ENCODE measurements around the gene CYP27B1. TPM values are rescaled to one million over a fixed set of nuclear protein-coding genes. Genes with fewer than 3 reads are reported as not detected.
A peak's percentile ranks its signal among the peaks of the same experiment; 100 is the strongest.

Gene CYP27B1
- total RNA-seq, 2 donors from 2014 or later, result 0.14 to 0.91 TPM

DNA sequence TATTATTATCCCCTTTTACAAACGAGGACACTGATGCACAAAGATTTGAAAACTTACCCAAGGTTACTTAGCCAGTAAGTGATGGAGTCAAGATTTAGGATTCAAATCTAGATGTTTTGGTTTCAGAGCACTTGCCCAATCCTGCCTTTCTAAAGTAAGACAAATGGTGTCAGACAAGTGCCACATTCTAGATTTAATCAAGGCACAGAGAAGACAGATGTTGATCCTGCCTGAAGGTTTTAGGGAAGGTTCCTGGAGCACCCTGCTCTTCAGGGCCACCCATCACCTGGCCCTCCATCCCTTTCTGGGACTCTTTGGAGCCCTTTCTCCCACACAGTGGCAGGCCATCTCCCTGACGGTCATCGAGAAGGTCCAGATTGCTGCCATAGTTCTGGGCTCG lies 9.1 kb downstream of the CYP27B1 start:
- peaks cover 3% of the 10 kb centered on the region for H3K4me1 ChIP-seq (replicated peaks)
- TF ChIP-seq POLR2AphosphoS5 (IDR thresholded peaks at IDR 0.05) (no peak), CTCF (IDR thresholded peaks at IDR 0.05) (no peak), POLR2A (IDR thresholded peaks at IDR 0.05) (no peak)
- no peak for DNase-seq (ENCODE audit: low spot score)
- no peaks in the 10 kb centered on the region for H3K9me3 ChIP-seq
- H3K27ac ChIP-seq, result no peak overlapping the region
- 93% methylated on average over 4 of the region's 4 CpGs for WGBS
- no peaks in the 10 kb centered on the region for H3K36me3 ChIP-seq
- no peak overlapping the region for H3K4me3 ChIP-seq
- no peaks in the 10 kb centered on the region for H3K27me3 ChIP-seq (replicated peaks; ENCODE audit: insufficient read depth)
- intact Hi-C loops (cut with DNase I), result no loop called here

GRCh38 chr12:57756406-57757341 lies 10.2 kb downstream of the CYP27B1 start:
- WGBS, result 58% methylated on average over 22 of the region's 22 CpGs
- Histone ChIP-seq H3K27me3 (replicated peaks; ENCODE audit: insufficient read depth) (no peaks in the 10 kb centered on the region), H3K36me3 (no peaks in the 10 kb centered on the region), H3K9me3 (no peaks in the 10 kb centered on the region), H3K4me3 (peak overlapping the region in 1 of 2 donors; percentile 80), H3K27ac (peak overlapping the region in 1 of 2 donors; percentile 78), H3K4me1 (replicated peaks) (peaks cover 3% of the 10 kb centered on the region)
- DNase-seq (ENCODE audit: low spot score), result no peak
- intact Hi-C loops (cut with DNase I), result no loop called here
- TF ChIP-seq CTCF (IDR thresholded peaks at IDR 0.05) (peak in 3 of 4 experiments; percentile 11 to 40 (median 30)), POLR2AphosphoS5 (IDR thresholded peaks at IDR 0.05) (no peak)

- Histone ChIP-seq H3K27me3 (replicated peaks; ENCODE audit: insufficient read depth) (no peaks in the 10 kb centered on the region), H3K4me1 (replicated peaks) (peaks cover 3% of the 10 kb centered on the region), H3K36me3 (no peaks in the 10 kb centered on the region), H3K4me3 (peak overlapping the region; percentile 80 to 87), H3K9me3 (no peaks in the 10 kb centered on the region), H3K27ac (peak overlapping the region; percentile 66 to 78)
- no peak for TF ChIP-seq CTCF (IDR thresholded peaks at IDR 0.05)
- peak; percentile 14 for TF ChIP-seq POLR2A (IDR thresholded peaks at IDR 0.05)
- 1% methylated on average over 70 of the region's 76 CpGs for WGBS
- intact Hi-C loops (cut with DNase I), result no loop called here
- DNase-seq (ENCODE audit: low spot score), result no peak
These were observed 11.2 kb downstream of the CYP27B1 start for GRCh38 chr12:57755454-57756372.

DNA sequence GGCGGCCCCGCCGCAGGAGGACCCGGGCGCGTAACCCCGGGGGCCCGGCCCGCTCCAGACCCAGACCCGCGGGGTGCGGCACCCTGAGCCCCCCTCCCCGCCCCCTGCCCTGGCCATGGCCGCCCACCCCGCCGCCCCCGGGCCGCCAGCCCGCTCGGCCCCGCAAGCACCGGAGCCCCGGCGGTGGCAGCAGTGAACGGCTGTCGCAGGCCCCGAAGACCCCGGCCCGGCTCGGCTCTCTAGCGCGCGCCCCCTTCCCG lies 11.8 kb downstream of the CYP27B1 start:
- no peak for DNase-seq (ENCODE audit: low spot score)
- Histone ChIP-seq H3K4me3 (peak overlapping the region; percentile 80 to 87), H3K9me3 (no peaks in the 10 kb centered on the region), H3K27ac (peak overlapping the region; percentile 66 to 78), H3K27me3 (replicated peaks; ENCODE audit: insufficient read depth) (no peaks in the 10 kb centered on the region), H3K36me3 (no peaks in the 10 kb centered on the region), H3K4me1 (replicated peaks) (peaks cover 3% of the 10 kb centered on the region)
- WGBS, result 0% methylated on average over 17 of the region's 34 CpGs
- intact Hi-C loops (cut with DNase I), result no loop called here
- no peak for TF ChIP-seq POLR2A (IDR thresholded peaks at IDR 0.05)
- no peak for TF ChIP-seq POLR2AphosphoS5 (IDR thresholded peaks at IDR 0.05)

DNA sequence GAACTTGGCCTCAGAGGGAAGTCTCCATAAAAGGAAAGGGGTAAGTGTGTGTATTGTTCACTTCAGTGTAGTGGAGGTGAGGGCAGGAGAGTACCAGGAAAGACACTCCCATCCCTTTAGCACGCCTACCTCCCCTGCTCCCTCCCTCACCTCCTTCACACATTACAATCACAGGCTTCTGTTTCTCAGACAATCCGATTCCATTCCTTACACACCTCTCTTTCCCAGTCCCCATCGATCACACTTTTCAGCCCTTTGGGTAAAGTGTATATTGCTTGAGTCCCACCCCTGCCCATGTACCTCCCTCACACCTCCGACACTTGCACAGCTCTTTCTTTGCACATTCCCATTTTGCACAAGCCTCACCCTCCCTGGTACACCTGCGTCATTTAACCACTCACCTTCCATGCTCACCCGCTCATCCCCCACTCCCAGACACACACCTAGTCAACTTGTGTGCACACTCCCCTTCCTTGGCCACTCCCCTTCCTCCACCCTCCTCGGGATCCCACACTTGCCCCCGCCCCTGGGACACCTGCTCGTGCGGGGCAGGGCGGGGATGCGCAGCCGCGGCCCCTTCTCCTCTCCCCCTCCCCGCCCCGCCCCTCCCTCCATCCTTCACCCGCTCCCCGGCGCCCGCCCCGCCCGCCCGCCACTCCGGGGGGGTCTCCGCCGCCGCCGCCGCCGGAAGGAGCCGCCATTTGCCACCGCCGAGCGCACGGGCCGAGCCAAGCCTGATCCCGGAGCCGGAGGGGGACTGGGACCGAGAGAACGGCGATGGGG lies 12.3 kb downstream of the CYP27B1 start, which contains the start of gene MARCHF9:
Gene MARCHF9, plus strand, starts transcription at position 693 of the 783 bp plus-strand sequence. CDS start 426 bp downstream, outside the sequence.
- WGBS, result 1% methylated on average over 25 of the region's 41 CpGs
- peak; percentile 73 for DNase-seq (ENCODE audit: low spot score)
- peak; percentile 34 for TF ChIP-seq POLR2AphosphoS5 (IDR thresholded peaks at IDR 0.05)
- TF ChIP-seq CTCF (IDR thresholded peaks at IDR 0.05), result no peak
- TF ChIP-seq POLR2A (IDR thresholded peaks at IDR 0.05), result peak; percentile 19
- intact Hi-C loops (cut with DNase I), result no loop called here
- H3K27ac ChIP-seq, result peak within 1 kb of the TSS; percentile 66 to 78
- no peaks in the 10 kb centered on the region for H3K27me3 ChIP-seq (replicated peaks; ENCODE audit: insufficient read depth)
- peaks cover 3% of the 10 kb centered on the region for H3K4me1 ChIP-seq (replicated peaks)
- H3K36me3 ChIP-seq, result no peaks in the 10 kb centered on the region
- H3K9me3 ChIP-seq, result no peaks in the 10 kb centered on the region
- peak within 1 kb of the TSS; percentile 80 to 87 for H3K4me3 ChIP-seq
